B cell (primary cell): ENCODE data around the gene GRID2. TPM values are rescaled to one million over a fixed set of nuclear protein-coding genes. Genes with fewer than 3 reads are reported as not detected.

Source experiments
- ATAC-seq: fragments of 200-7000 bp; cut with Tn5 transposase; one replicate; pipeline ENCODE4 v1.10.0; 2021; ENCODE audit warnings: low read depth, mild to moderate bottlenecking, moderate number of reproducible peaks, moderate library complexity
- CTCF ChIA-PET: fragments of 350-600 bp; sonication (Branson Sonifier 250); formaldehyde crosslinking; loops from one replicate; lab custom pipeline; 2021; ENCODE audit warnings: antibody characterized with exemption, inconsistent platforms; lab: Charles Lee
- POLR2A ChIA-PET: fragments of 350-600 bp; sonication (Branson Sonifier 250); formaldehyde crosslinking; loops from one replicate; lab custom pipeline; 2021; ENCODE audit warnings: antibody characterized with exemption; lab: Charles Lee
- DNase-seq: peaks from one replicate; pipeline ENCODE4 v3.0.0; 2013
- H2AFZ ChIP-seq: 2 replicates; pipeline ENCODE4 v1.6.1; 2012; ENCODE audit warnings: mild to moderate bottlenecking, low read depth, low read length; ENCODE audit not compliant: insufficient read depth, poor library complexity, severe bottlenecking
- H3K27ac ChIP-seq, 2 donors: 1 replicate in 1 of 2; 2 replicates in 1 of 2; pipeline ENCODE4 v1.5.1; 2012 to 2013; ENCODE audit warnings: low read length in 2 of 2, mild to moderate bottlenecking in 2 of 2, moderate library complexity in 1 of 2
- H3K27me3 ChIP-seq, 4 experiments: fragments of 200-600 bp in 1 of 4; sonication (generic) in 1 of 4; replicated peaks in 1 of 4; 1 replicate in 2 of 4; 2 replicates in 2 of 4; pipeline versions ENCODE4 v1.6.1 to v1.7.0; 2013 to 2016; ENCODE audit warnings: low read length in 3 of 4, mild to moderate bottlenecking in 2 of 4, mixed read lengths in 1 of 4, moderate library complexity in 1 of 4; ENCODE audit not compliant: insufficient read depth in 4 of 4, control insufficient read depth in 3 of 4; ENCODE audit errors: control extremely low read depth in 1 of 4
- H3K36me3 ChIP-seq, 2 experiments: replicated peaks in 1 of 2; 1 replicate in 1 of 2; 2 replicates in 1 of 2; pipeline versions ENCODE4 v1.6.1 to v1.7.1; 2013; ENCODE audit warnings: low read length in 1 of 2; ENCODE audit not compliant: insufficient read depth in 2 of 2, control insufficient read depth in 1 of 2; ENCODE audit errors: control extremely low read depth in 1 of 2, extremely low read depth in 1 of 2
- H3K4me1 ChIP-seq, 2 donors: fragments of 200-600 bp in 1 of 2; sonication (generic) in 1 of 2; 1 replicate in 1 of 2; 2 replicates in 1 of 2; pipeline versions ENCODE4 v1.5.1 to v1.6.1; 2013 to 2017; ENCODE audit warnings: low read length in 2 of 2; ENCODE audit not compliant: control insufficient read depth in 2 of 2, insufficient read depth in 2 of 2
- H3K4me2 ChIP-seq: replicated peaks from 2 replicates; pipeline ENCODE3; 2012; ENCODE audit warnings: mild to moderate bottlenecking, low read depth, low read length; ENCODE audit not compliant: poor library complexity, severe bottlenecking
- H3K4me3 ChIP-seq, 5 experiments: fragments of 200-600 bp in 1 of 5; sonication (generic) in 1 of 5; 1 replicate in 3 of 5; 2 replicates in 2 of 5; pipeline versions ENCODE4 v1.5.1 to v1.7.0; 2011 to 2016; ENCODE audit warnings: low read length in 4 of 5, mild to moderate bottlenecking in 4 of 5, low read depth in 2 of 5, control low read depth in 1 of 5, moderate library complexity in 1 of 5; ENCODE audit not compliant: insufficient read depth in 1 of 5; ENCODE audit errors: control extremely low read depth in 1 of 5, extremely low read depth in 1 of 5
- H3K79me2 ChIP-seq: fragments of 200-600 bp; sonication (generic); one replicate; pipeline ENCODE4 v1.6.0; 2016; ENCODE audit warnings: low read length; ENCODE audit not compliant: control insufficient read depth, insufficient read depth
- H3K9ac ChIP-seq: fragments of 200-600 bp; sonication (generic); 2 replicates; pipeline ENCODE4 v1.6.1; 2017; ENCODE audit warnings: mild to moderate bottlenecking, low read length, moderate library complexity
- H3K9me3 ChIP-seq, 3 donors: one replicate each; pipeline versions ENCODE4 v1.6.1 to v1.7.1; 2013; ENCODE audit warnings: low read length in 2 of 3; ENCODE audit not compliant: control insufficient read depth in 2 of 3, insufficient read depth in 1 of 3; ENCODE audit errors: control extremely low read depth in 1 of 3
- H4K20me1 ChIP-seq: 2 replicates; pipeline ENCODE4 v1.6.0; 2012; ENCODE audit warnings: mild to moderate bottlenecking, low read length; ENCODE audit not compliant: insufficient read depth, control insufficient read depth, poor library complexity, severe bottlenecking
- H3K27ac Mint-ChIP-seq: one replicate; pipeline ENCODE4 v1.8.0; 2021; ENCODE audit warnings: mixed read lengths
- H3K27me3 Mint-ChIP-seq: one replicate; pipeline ENCODE4 v1.8.0; 2021; ENCODE audit warnings: mixed read lengths
- H3K4me1 Mint-ChIP-seq: one replicate; pipeline ENCODE4 v1.8.0; 2021; ENCODE audit warnings: mixed read lengths
- H3K4me3 Mint-ChIP-seq: one replicate; pipeline ENCODE4 v1.8.0; 2021; ENCODE audit warnings: mixed read lengths
- H3K9me3 Mint-ChIP-seq: one replicate; pipeline ENCODE4 v1.8.0; 2022; ENCODE audit warnings: mixed read lengths; ENCODE audit not compliant: insufficient read depth
- CTCF ChIP-seq: fragments of 200-600 bp; IDR thresholded peaks from one replicate; pipeline ENCODE4 v1.8.0; 2022; ENCODE audit warnings: antibody characterized with exemption, mild to moderate bottlenecking
- EZH2 ChIP-seq: IDR thresholded peaks from 2 replicates; pipeline ENCODE4 v1.6.1; 2012; ENCODE audit warnings: borderline replicate concordance, low read depth, mild to moderate bottlenecking, moderate library complexity, low read length; ENCODE audit not compliant: insufficient read depth, poor library complexity, severe bottlenecking
- WGBS: methylation state at CpG from one replicate; pipeline ENCODE4 v1.1.5; 2013; ENCODE audit warnings: missing lambda C conversion rate; ENCODE audit not compliant: insufficient coverage; 5-methylcytosine and 5-hydroxymethylcytosine counted together
- intact Hi-C: fragments of 100-400 bp; cut with micrococcal nuclease; formaldehyde crosslinking; loops from one replicate; pipeline ENCODE4 v1.10.0; 2022
- polyA plus RNA-seq: library from polyadenylated mRNA; depleted of rRNA; stranded (reverse); fragments of >200 nt; gene quantifications from 2 replicates; pipeline ENCODE4 v1.2.3, GENCODE V29; 2012
- total RNA-seq, 2 donors: library from RNA; stranded (reverse); fragments of 120-200 nt in 1 of 2; gene quantifications; 1 replicate in 1 of 2; 2 replicates in 1 of 2; pipeline versions ENCODE4 v1.2.3 to v1.2.4, GENCODE V29; 2013 to 2022

Gene GRID2
- total and polyA plus RNA-seq, 2 donors (not counting 1 experiment from before 2014, with no cell fraction given), result not detected

GRCh38 chr4:93414041-93414550, 1110.3 kb downstream of the GRID2 start:
- Histone ChIP-seq H2AFZ (no peak overlapping the region), H3K9me3 (peaks cover 0 to 3% (median 0%) of the 10 kb centered on the region in 3 donors), H3K27ac (no peak overlapping the region), H3K36me3 (no peaks in the 10 kb centered on the region), H3K4me1 (no peaks in the 10 kb centered on the region), H3K4me2 (no peak overlapping the region), H4K20me1 (no peaks in the 10 kb centered on the region), H3K4me3 (no peak overlapping the region), H3K27me3 (no peaks in the 10 kb centered on the region), H3K79me2 (no peaks in the 10 kb centered on the region), H3K9ac (no peak overlapping the region)
- H3K4me3 Mint-ChIP-seq, result no peak overlapping the region
- intact Hi-C loops, result no loop called here
- H3K27me3 Mint-ChIP-seq, result no peaks in the 10 kb centered on the region
- ChIA-PET CTCF (no interaction called here), POLR2A (no interaction called here)
- DNase-seq (no peak), ATAC-seq (no peak)
- no peaks in the 10 kb centered on the region for H3K9me3 Mint-ChIP-seq
- no peaks in the 10 kb centered on the region for H3K4me1 Mint-ChIP-seq
- H3K27ac Mint-ChIP-seq, result no peak overlapping the region
- no CpG with 5 or more reads among the region's 1 CpG for WGBS
- no peak for TF ChIP-seq CTCF
- no peak for TF ChIP-seq EZH2

GRCh38 chr4:93416344-93417128, 1112.8 kb downstream of the GRID2 start:
- Mint-ChIP-seq H3K9me3 (no peaks in the 10 kb centered on the region), H3K4me1 (no peaks in the 10 kb centered on the region), H3K4me3 (no peak overlapping the region), H3K27me3 (no peaks in the 10 kb centered on the region), H3K27ac (no peak overlapping the region)
- H3K79me2 ChIP-seq, result no peaks in the 10 kb centered on the region
- DNase-seq (no peak), ATAC-seq (no peak)
- ChIA-PET POLR2A (no interaction called here), CTCF (no interaction called here)
- no CpG with 5 or more reads among the region's 4 CpGs for WGBS
- TF ChIP-seq CTCF (no peak), EZH2 (no peak)
- no peak overlapping the region for H3K4me2 ChIP-seq
- no peak overlapping the region for H3K4me3 ChIP-seq
- peaks cover 0 to under 1% (median 0%) of the 10 kb centered on the region in 3 donors for H3K9me3 ChIP-seq
- intact Hi-C loops, result no loop called here
- no peak overlapping the region for H3K27ac ChIP-seq
- H2AFZ ChIP-seq, result no peak overlapping the region
- H3K27me3 ChIP-seq, result no peaks in the 10 kb centered on the region
- H3K4me1 ChIP-seq, result no peaks in the 10 kb centered on the region
- H4K20me1 ChIP-seq, result no peaks in the 10 kb centered on the region
- no peak overlapping the region for H3K9ac ChIP-seq
- H3K36me3 ChIP-seq, result no peaks in the 10 kb centered on the region
